Measurements from ENCODE around the gene AQP3.
"Not testable (repeated sequence)": the region's sequence is repeated elsewhere in the genome, so short reads cannot be mapped to it uniquely, and the experiment has no call there.

DNA sequence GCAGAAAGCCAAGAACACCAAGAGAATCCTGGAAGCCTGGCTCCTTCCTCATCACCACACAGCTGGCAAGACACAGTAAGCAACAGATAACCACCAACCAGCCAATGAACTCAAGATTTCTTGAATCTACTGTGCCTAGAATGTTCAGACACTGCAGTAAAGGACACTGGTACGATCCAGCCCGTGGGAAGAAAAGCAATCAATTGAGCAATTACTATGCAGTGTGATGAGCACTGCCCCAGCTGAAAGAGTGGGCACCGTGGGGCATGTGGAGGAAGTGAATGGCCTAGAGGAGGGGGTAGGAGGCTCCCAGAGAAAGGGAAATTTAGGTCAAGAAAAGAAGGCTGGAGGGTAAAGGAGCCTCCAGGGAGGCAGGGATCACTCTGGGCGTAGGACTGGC, 49.6 kb downstream of the AQP3 start:
- TF ChIP-seq POLR2A (IDR thresholded peaks at IDR 0.05; ENCODE audit: low read length); GATA1 (IDR thresholded peaks at IDR 0.05; ENCODE audit: low read depth, low read length): not testable (repeated sequence)

Measured in erythroblast (primary cell).